ENCODE measurements around the gene RCL1.

RCL1 gene

GRCh38 chr9:4755026-4755609 lies 37.6 kb upstream of the RCL1 start:
- TF ChIP-seq CTCF (IDR thresholded peaks at IDR 0.05; ENCODE audit: insufficient read depth, low read depth, low read length, missing control alignments), result no peak
- DNase-seq (ENCODE audit: low read depth), result peak; percentile 26

GRCh38 chr9:4756420-4756819 lies 36.3 kb upstream of the RCL1 start:
- no peak for DNase-seq (ENCODE audit: low read depth)
- H3K4me3 ChIP-seq (ENCODE audit: low read depth, low read length), result no peak overlapping the region
- TF ChIP-seq CTCF (IDR thresholded peaks at IDR 0.05; ENCODE audit: insufficient read depth, low read depth, low read length, missing control alignments), result no peak

More at GRCh38 chr9:4755026-4755609, 37.6 kb upstream of the RCL1 start:
- no peak overlapping the region for H3K4me3 ChIP-seq (ENCODE audit: low read depth, low read length)

GRCh38 chr9:4760122-4760521 lies 32.6 kb upstream of the RCL1 start:
- no peak for TF ChIP-seq CTCF (IDR thresholded peaks at IDR 0.05; ENCODE audit: insufficient read depth, low read depth, low read length, missing control alignments)
- DNase-seq (ENCODE audit: low read depth), result no peak
- no peak overlapping the region for H3K4me3 ChIP-seq (ENCODE audit: low read depth, low read length)

- peak; percentile 80 for TF ChIP-seq CTCF (IDR thresholded peaks at IDR 0.05; ENCODE audit: insufficient read depth, low read depth, low read length, missing control alignments)
- DNase-seq (ENCODE audit: low read depth), result peak; percentile 91
- peak overlapping the region; percentile 48 for H3K4me3 ChIP-seq (ENCODE audit: low read depth, low read length)
Observed at GRCh38 chr9:4762108-4762885, 30.4 kb upstream of the RCL1 start.

GRCh38 chr9:4762886-4763541 lies 29.7 kb upstream of the RCL1 start:
- peak overlapping the region; percentile 48 for H3K4me3 ChIP-seq (ENCODE audit: low read depth, low read length)
- peak; percentile 43 for DNase-seq (ENCODE audit: low read depth)
- TF ChIP-seq CTCF (IDR thresholded peaks at IDR 0.05; ENCODE audit: insufficient read depth, low read depth, low read length, missing control alignments), result no peak

- no peak for TF ChIP-seq CTCF (IDR thresholded peaks at IDR 0.05; ENCODE audit: insufficient read depth, low read depth, low read length, missing control alignments)
- no peak overlapping the region for H3K4me3 ChIP-seq (ENCODE audit: low read depth, low read length)
- DNase-seq (ENCODE audit: low read depth), result no peak
Observed at GRCh38 chr9:4764033-4764432, 28.7 kb upstream of the RCL1 start.

Data from GM12865 (cell line).